Uterus (tissue), 2 donors: ENCODE data around the gene REG4.

Experiments
- CTCF ChIP-seq, 4 experiments: fragments of 200-600 bp in 2 of 4; fragments of 450-650 bp in 2 of 4; sonication (generic) in 2 of 4; IDR thresholded peaks; one replicate each; pipeline ENCODE4 v1.5.1; 2016 to 2019; ENCODE audit warnings: antibody characterized with exemption in 4 of 4, mild to moderate bottlenecking in 2 of 4, moderate library complexity in 1 of 4
- POLR2A ChIP-seq, 2 donors: fragments of 450-650 bp; IDR thresholded peaks; one replicate each; pipeline ENCODE4 v1.6.1; 2016; ENCODE audit warnings: antibody characterized with exemption in 2 of 2, mild to moderate bottlenecking in 1 of 2, moderate library complexity in 1 of 2

DNA sequence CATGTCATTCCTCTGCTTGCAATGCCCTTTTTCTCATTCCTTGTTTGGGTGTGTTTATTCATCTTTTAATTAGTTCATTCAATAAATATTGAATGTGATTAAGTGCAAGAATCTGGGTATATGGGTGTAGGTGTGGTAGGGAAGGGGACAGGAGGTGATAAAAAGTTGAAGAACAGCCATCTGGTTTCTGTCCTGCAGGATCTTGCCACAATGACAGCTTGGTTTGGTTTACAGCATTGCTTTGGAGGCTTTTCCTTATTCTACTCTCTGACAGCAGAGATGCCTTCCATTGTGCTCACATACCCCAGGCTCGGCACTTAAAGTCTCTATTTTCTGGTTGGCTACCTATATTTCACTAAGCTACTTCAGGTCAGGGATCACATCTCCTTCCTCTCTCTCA, 3.0 kb upstream of the REG4 start:
- no peak for TF ChIP-seq CTCF (IDR thresholded peaks at IDR 0.05)
- no peak for TF ChIP-seq POLR2A (IDR thresholded peaks at IDR 0.05)
